ENCODE measurements around the gene XPA.

The XPA gene

GRCh38 chr9:97714435-97714834 is 17.3 kb upstream of the XPA start:
- no peak for TF ChIP-seq CTCF (IDR thresholded peaks at IDR 0.05; ENCODE audit: insufficient read depth, low read depth, low read length, missing control alignments)
- peak; percentile 85 for DNase-seq (ENCODE audit: low read depth)
- no peak overlapping the region for H3K4me3 ChIP-seq (ENCODE audit: low read length)

GRCh38 chr9:97711223-97711626 is 14.1 kb upstream of the XPA start:
- no peak for TF ChIP-seq CTCF (IDR thresholded peaks at IDR 0.05; ENCODE audit: insufficient read depth, low read depth, low read length, missing control alignments)
- no peak overlapping the region for H3K4me3 ChIP-seq (ENCODE audit: low read length)

GRCh38 chr9:97710356-97711222 is 13.4 kb upstream of the XPA start:
- H3K4me3 ChIP-seq (ENCODE audit: low read length), result no peak overlapping the region
- TF ChIP-seq CTCF (IDR thresholded peaks at IDR 0.05; ENCODE audit: insufficient read depth, low read depth, low read length, missing control alignments), result peak; percentile 78
- DNase-seq (ENCODE audit: low read depth), result peak; percentile 76

More at GRCh38 chr9:97711223-97711626, 14.1 kb upstream of the XPA start:
- no peak for DNase-seq (ENCODE audit: low read depth)

- TF ChIP-seq CTCF (IDR thresholded peaks at IDR 0.05; ENCODE audit: insufficient read depth, low read depth, low read length, missing control alignments), result no peak
- no peak for DNase-seq (ENCODE audit: low read depth)
- H3K4me3 ChIP-seq (ENCODE audit: low read length), result no peak overlapping the region
These were observed 9.1 kb upstream of the XPA start for GRCh38 chr9:97706246-97706645.

- H3K4me3 ChIP-seq (ENCODE audit: low read length), result no peak overlapping the region
- TF ChIP-seq CTCF (IDR thresholded peaks at IDR 0.05; ENCODE audit: insufficient read depth, low read depth, low read length, missing control alignments), result no peak
- no peak for DNase-seq (ENCODE audit: low read depth)
These were observed 8.3 kb upstream of the XPA start for GRCh38 chr9:97705354-97705950.

- no peak overlapping the region for H3K4me3 ChIP-seq (ENCODE audit: low read length)
- TF ChIP-seq CTCF (IDR thresholded peaks at IDR 0.05; ENCODE audit: insufficient read depth, low read depth, low read length, missing control alignments), result no peak
- DNase-seq (ENCODE audit: low read depth), result peak; percentile 59
These were observed 7.7 kb upstream of the XPA start for GRCh38 chr9:97704851-97705250.
